Testis (tissue), 2 donors: ENCODE results near the gene PLGRKT.

ENCODE experiments used
- POLR2A ChIP-seq: fragments of 450-650 bp; IDR thresholded peaks from one replicate; pipeline ENCODE4 v1.6.1; 2017; ENCODE audit warnings: antibody characterized with exemption, mild to moderate bottlenecking, moderate library complexity
- TF ChIP-seq, protein P1 (sequence below), 3 experiments: fragments of 450-650 bp in 2 of 3; fragments of 200-600 bp in 1 of 3; sonication (generic) in 1 of 3; IDR thresholded peaks; one replicate each; pipeline ENCODE4 v1.5.1; 2016 to 2019; ENCODE audit warnings: antibody characterized with exemption in 3 of 3, mild to moderate bottlenecking in 2 of 3, moderate library complexity in 1 of 3

DNA sequence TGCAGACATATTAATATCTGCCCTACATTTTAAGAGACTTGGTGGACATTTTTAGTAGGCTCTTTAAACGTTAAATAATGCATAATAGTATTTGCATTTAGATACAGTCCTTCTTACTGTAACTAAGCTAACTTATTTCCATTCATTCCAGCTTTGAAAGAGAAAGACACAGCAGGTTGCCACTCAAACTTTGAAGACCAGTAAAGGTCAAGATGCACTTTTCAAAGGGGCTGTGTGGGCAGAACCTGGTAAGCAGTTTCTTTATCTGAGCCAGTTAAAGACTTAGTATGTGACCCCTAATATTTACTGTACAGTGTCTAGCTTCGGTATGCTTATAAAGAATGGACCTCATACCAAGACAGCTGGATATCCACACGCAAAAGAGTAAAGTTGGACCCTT is 20.8 kb downstream of the PLGRKT start:
- TF ChIP-seq, protein P1, sequence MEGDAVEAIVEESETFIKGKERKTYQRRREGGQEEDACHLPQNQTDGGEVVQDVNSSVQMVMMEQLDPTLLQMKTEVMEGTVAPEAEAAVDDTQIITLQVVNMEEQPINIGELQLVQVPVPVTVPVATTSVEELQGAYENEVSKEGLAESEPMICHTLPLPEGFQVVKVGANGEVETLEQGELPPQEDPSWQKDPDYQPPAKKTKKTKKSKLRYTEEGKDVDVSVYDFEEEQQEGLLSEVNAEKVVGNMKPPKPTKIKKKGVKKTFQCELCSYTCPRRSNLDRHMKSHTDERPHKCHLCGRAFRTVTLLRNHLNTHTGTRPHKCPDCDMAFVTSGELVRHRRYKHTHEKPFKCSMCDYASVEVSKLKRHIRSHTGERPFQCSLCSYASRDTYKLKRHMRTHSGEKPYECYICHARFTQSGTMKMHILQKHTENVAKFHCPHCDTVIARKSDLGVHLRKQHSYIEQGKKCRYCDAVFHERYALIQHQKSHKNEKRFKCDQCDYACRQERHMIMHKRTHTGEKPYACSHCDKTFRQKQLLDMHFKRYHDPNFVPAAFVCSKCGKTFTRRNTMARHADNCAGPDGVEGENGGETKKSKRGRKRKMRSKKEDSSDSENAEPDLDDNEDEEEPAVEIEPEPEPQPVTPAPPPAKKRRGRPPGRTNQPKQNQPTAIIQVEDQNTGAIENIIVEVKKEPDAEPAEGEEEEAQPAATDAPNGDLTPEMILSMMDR (IDR thresholded peaks at IDR 0.05), result no peak
- no peak for TF ChIP-seq POLR2A
